NT2/D1 (cell line): ENCODE results near the gene ITPRID2.

Experiments used
- SUZ12 ChIP-seq: IDR thresholded peaks from 2 replicates; pipeline ENCODE4 v1.6.1; 2011; ENCODE audit not compliant: insufficient read length, insufficient read depth; ENCODE audit errors: extremely low read depth
- ZNF274 ChIP-seq: IDR thresholded peaks from 2 replicates; pipeline ENCODE4 v1.6.1; 2011; ENCODE audit warnings: mild to moderate bottlenecking, low read depth, low read length

DNA sequence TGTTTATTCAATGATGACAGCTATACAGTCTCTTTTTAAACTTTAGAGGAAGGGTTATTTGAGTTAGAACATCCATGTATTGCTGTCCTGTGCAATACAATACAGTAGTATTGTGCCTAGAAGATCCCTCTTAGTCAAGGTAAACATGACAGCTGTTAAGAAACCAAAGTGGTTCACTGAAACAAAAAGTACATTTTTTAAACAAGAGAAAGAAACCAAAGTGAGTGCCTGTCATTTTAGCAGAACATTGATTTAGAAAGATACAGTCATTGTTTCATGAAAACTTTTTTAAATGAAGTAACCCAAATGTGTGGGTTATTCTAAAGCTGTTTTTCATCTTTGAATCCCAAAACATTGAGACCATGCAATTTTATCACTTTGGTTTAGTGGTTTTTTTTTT is 15.5 kb downstream of the ITPRID2 start:
- TF ChIP-seq ZNF274 (no peak), SUZ12 (no peak)
